Cardiac muscle cell (in vitro differentiated cells and primary cell): Measurements from ENCODE around the gene BLACAT1. TPM values are rescaled to one million over a fixed set of nuclear protein-coding genes. Genes with fewer than 3 reads are reported as not detected.
A peak's percentile ranks its signal among the peaks of the same experiment; 100 is the strongest.

Experiments
- DNase-seq, 2 donors: peaks; one replicate each; pipeline versions ENCODE4 v3.0.0 to v3.0.0-alpha.2; 2010 to 2017; ENCODE audit warnings: low read depth in 1 of 2, low spot score in 1 of 2
- H3K27ac ChIP-seq: fragments of 200-600 bp; sonication (generic); 2 replicates; pipeline ENCODE4 v1.5.1; 2016
- H3K27me3 ChIP-seq: fragments of 200-600 bp; sonication (generic); 2 replicates; pipeline ENCODE4 v1.6.0; 2016; ENCODE audit warnings: control low read depth
- H3K36me3 ChIP-seq: fragments of 200-600 bp; sonication (generic); 2 replicates; pipeline ENCODE4 v1.5.1; 2016; ENCODE audit warnings: control low read depth
- H3K4me1 ChIP-seq: fragments of 200-600 bp; sonication (generic); 2 replicates; pipeline ENCODE4 v1.8.1; 2017; ENCODE audit warnings: low read depth, mild to moderate bottlenecking, mixed run types
- H3K4me3 ChIP-seq: fragments of 200-600 bp; sonication (generic); 2 replicates; pipeline ENCODE4 v1.5.1; 2016; ENCODE audit warnings: mild to moderate bottlenecking
- H3K9me3 ChIP-seq: fragments of 200-600 bp; sonication (generic); 2 replicates; pipeline ENCODE4 v1.5.1; 2017; ENCODE audit warnings: low read depth, mild to moderate bottlenecking, control low read depth
- polyA plus RNA-seq: library from polyadenylated mRNA; unstranded; fragments of >200 nt; fragmentation: Nextera tagmentation; extraction: Ambion mirVana; gene quantifications from 2 replicates; pipeline ENCODE4 v1.2.1, GENCODE V29; 2016
- total RNA-seq: library from RNA; depleted of rRNA; stranded (reverse); fragments of >200 nt; gene quantifications from 2 replicates; pipeline ENCODE4 v1.2.3, GENCODE V29; 2016
- TF ChIP-seq, protein P1 (sequence below): IDR thresholded peaks from 2 replicates; pipeline ENCODE4 v1.5.1; 2012; ENCODE audit warnings: low read depth, mild to moderate bottlenecking, low read length

BLACAT1 gene
- total and polyA plus RNA-seq, 2 experiments from 2014 or later, result 0.66 TPM; not detected in 1

DNA sequence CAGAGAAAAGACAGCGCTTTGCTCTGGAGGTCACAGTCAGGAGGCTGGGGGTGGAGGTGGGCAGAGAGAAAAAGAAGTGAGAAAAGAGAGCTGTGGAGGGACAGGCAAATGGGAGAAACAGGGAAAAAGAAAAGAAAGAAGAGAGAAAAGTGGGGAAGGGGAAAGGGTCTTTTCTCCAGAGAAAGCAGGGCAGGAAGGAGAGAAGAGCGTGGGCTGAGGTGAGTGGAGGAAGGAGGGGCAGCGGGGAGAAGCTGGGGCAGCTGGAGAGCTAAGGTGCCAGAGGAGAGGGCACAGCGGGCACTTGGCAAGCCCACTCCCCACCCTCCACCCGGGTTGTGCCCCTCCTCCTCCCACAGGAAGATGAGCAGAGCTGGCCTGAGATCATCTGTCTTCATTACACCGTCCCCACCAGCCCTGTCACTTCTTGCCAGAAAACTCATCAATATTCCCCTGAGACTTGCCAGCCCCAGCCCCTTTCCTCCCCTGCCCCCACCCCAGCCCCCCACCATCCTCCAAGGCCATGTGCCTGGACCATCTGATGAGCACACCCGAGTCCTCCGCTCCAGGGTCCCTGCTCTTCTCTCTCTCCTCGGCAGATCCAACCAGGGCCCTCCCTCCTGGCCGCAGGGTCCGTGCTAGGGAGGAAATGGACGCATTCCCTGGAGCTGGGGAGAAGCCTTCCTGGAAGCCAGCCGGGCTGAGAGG is 17.0 kb upstream of the BLACAT1 start:
- H3K4me1 ChIP-seq, result no peaks in the 10 kb centered on the region
- H3K4me3 ChIP-seq, result no peak overlapping the region
- no peak overlapping the region for H3K27ac ChIP-seq
- DNase-seq, result peak in 1 of 2 donors; percentile 18
- TF ChIP-seq, protein P1, sequence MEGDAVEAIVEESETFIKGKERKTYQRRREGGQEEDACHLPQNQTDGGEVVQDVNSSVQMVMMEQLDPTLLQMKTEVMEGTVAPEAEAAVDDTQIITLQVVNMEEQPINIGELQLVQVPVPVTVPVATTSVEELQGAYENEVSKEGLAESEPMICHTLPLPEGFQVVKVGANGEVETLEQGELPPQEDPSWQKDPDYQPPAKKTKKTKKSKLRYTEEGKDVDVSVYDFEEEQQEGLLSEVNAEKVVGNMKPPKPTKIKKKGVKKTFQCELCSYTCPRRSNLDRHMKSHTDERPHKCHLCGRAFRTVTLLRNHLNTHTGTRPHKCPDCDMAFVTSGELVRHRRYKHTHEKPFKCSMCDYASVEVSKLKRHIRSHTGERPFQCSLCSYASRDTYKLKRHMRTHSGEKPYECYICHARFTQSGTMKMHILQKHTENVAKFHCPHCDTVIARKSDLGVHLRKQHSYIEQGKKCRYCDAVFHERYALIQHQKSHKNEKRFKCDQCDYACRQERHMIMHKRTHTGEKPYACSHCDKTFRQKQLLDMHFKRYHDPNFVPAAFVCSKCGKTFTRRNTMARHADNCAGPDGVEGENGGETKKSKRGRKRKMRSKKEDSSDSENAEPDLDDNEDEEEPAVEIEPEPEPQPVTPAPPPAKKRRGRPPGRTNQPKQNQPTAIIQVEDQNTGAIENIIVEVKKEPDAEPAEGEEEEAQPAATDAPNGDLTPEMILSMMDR, result no peak
- H3K36me3 ChIP-seq, result no peaks in the 10 kb centered on the region
- H3K27me3 ChIP-seq, result no peaks in the 10 kb centered on the region
- H3K9me3 ChIP-seq, result no peaks in the 10 kb centered on the region

DNA sequence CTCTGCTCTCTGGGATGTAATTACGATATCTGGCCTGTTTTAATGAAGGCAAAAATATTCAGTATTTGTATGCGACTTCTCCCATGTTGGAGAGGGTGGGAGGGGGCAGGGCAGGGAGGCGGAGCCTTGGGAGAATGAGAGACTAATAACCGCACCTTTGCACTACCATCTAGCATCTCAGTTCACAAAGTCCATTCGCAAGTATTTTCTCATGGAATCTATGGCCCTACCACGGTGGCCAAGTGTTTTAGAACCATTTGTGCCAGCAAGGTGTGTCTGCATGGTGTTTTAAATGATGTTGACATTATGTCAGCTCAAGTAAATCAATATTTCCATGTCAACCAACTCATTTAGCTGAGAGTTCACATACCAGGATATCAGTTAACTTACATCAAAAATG is 14.3 kb upstream of the BLACAT1 start:
- no peak for DNase-seq
- Histone ChIP-seq H3K4me1 (no peaks in the 10 kb centered on the region), H3K36me3 (no peaks in the 10 kb centered on the region), H3K27me3 (no peaks in the 10 kb centered on the region), H3K27ac (no peak overlapping the region), H3K4me3 (no peak overlapping the region), H3K9me3 (no peaks in the 10 kb centered on the region)
- TF ChIP-seq, protein P1, result no peak

DNA sequence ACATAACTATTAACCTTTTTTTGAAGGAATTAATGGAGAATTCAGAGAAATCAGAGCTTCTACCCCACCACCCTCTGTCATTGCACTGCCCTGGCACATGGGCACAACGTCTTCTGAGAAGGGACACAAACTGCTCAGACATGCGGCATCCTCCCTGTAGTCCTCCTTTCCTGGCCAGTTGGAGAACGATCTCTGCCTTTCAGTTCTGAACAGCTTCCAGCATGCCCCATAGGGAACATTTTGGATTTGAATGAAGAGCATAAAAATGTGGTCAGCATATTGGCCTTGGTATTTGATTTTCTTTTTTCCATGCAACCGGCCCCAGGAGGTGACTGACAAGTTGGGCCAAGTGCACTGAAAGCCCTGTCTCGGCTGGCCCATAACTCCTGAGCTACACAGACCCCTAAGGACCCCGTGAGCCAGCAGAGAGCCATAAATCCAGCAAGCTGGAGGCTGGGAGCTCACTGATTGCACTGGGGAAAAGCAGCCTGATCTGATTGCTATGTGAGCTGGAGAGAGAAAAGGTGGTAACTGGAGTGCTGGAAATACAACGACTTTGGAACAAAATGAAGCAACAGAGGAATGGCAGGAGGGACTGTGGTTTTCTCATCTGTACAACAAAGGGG is 10.9 kb upstream of the BLACAT1 start:
- Histone ChIP-seq H3K36me3 (no peaks in the 10 kb centered on the region), H3K27me3 (peaks cover 4% of the 10 kb centered on the region), H3K27ac (no peak overlapping the region), H3K9me3 (no peaks in the 10 kb centered on the region), H3K4me3 (no peak overlapping the region), H3K4me1 (no peaks in the 10 kb centered on the region)
- DNase-seq, result no peak
- TF ChIP-seq, protein P1, result no peak

DNA sequence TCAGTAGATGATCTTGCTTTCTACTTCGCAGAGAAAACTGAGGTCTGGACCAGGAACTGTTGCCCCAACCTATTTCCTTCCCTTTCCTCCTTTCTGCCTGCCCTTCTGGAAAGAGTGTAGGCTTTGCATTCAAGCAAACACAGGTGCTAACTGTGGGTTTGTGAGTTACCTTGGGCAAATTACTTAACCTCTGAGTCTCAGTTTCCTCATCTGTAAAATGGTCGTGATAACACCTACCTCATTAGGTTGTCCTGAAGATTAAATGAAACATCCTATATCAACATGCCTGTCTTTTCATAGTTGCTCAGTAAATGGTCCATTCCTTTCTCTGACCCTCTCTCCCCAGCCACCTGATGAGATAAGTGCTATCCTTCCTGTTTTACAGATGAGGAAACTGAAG is 9.5 kb upstream of the BLACAT1 start:
- TF ChIP-seq, protein P1, result no peak
- no peak for DNase-seq
- H3K27me3 ChIP-seq, result peaks cover 5% of the 10 kb centered on the region
- H3K9me3 ChIP-seq, result no peaks in the 10 kb centered on the region
- H3K36me3 ChIP-seq, result no peaks in the 10 kb centered on the region
- no peak overlapping the region for H3K27ac ChIP-seq
- no peak overlapping the region for H3K4me3 ChIP-seq
- no peaks in the 10 kb centered on the region for H3K4me1 ChIP-seq

DNA sequence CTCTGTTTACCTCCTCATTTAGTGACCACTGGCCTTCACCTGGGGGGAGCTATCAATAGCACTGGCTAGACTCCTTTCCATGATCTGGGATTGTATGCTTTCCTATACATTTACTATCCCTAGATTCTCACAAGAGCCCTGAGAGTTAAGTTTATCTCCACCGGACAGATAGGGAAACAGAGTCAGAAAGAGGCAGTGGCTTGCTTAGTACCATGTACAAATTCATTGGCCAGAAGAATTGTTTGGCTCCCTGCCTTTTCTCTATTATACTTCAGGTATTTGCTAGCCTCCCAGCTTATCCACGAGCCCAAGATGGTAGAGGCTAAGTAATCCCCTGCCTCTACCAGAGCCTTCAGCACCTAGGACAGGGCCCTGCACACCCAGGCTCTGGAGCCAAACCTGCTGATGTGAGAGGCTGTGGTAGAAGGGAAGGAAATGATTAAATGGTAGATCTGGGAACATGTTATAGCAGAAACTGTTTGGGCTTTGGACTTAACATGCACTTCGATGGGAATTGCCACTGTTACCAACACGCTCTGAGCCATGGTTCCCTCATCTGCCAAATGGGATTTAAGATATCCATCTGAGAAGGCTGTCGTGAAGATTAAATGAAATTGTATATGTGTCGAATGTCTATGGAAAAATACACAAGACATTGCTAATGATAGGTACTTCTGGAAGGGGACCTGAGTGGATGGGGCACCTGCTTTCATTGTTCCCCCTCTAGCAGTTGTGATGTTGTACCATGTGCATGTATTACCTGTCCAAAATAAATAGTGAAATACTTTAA is 3.1 kb upstream of the BLACAT1 start:
- Histone ChIP-seq H3K27me3 (peaks cover 58% of the 10 kb centered on the region), H3K9me3 (no peaks in the 10 kb centered on the region)
- TF ChIP-seq, protein P1, result no peak

More for the DNA sequence above, 3.1 kb upstream of the BLACAT1 start:
- no peaks in the 10 kb centered on the region for H3K36me3 ChIP-seq
- peaks cover 7% of the 10 kb centered on the region for H3K4me1 ChIP-seq
- H3K4me3 ChIP-seq, result no peak overlapping the region
- H3K27ac ChIP-seq, result no peak overlapping the region
- DNase-seq, result peak; percentile 80 to 85
